ENCODE measurements around the gene SLC13A1. TPM values are rescaled to one million over a fixed set of nuclear protein-coding genes. Genes with fewer than 3 reads are reported as not detected.

Gene SLC13A1
- total RNA-seq, 1 experiment from 2014 or later, result not detected

GRCh38 chr7:123193235-123193634 is 6.5 kb downstream of the SLC13A1 start:
- BruUV-seq (replicated peaks), result no TSS peak
- CTCF ChIA-PET, result interaction anchor here (0.6 to 0.7 kb wide), 3 partner anchors 21 to 183 kb away, joined by 3 to 4 read pairs (median 3); no protein-coding TSS in a partner anchor
- intact Hi-C loops (cut with micrococcal nuclease), result no loop called here

GRCh38 chr7:123191132-123191531 is 8.6 kb downstream of the SLC13A1 start:
- peak; percentile 65 for DNase-seq (ENCODE audit: unreplicated experiment)
- H3K36me3 Mint-ChIP-seq (ENCODE audit: insufficient read depth, unreplicated experiment), result no peaks in the 10 kb centered on the region
- H3K27me3 Mint-ChIP-seq (ENCODE audit: insufficient read depth, unreplicated experiment), result peaks cover 18% of the 10 kb centered on the region
- BruUV-seq (replicated peaks), result no TSS peak
- no peak overlapping the region for H3K27ac Mint-ChIP-seq (ENCODE audit: low read depth, unreplicated experiment)
- no peaks in the 10 kb centered on the region for H3K4me1 Mint-ChIP-seq (ENCODE audit: insufficient read depth, unreplicated experiment)
- intact Hi-C loops (cut with micrococcal nuclease), result no loop called here
- no peak for TF ChIP-seq CTCF (IDR thresholded peaks at IDR 0.05; ENCODE audit: unreplicated experiment)
- POLR2A ChIA-PET, result no interaction called here
- CTCF ChIA-PET, result interaction anchor here (0.7 to 0.9 kb wide), 2 partner anchors 32 to 176 kb away, joined by 3 read pairs; no protein-coding TSS in a partner anchor
- H3K9me3 Mint-ChIP-seq (ENCODE audit: unreplicated experiment), result no peaks in the 10 kb centered on the region
- H3K4me3 Mint-ChIP-seq (ENCODE audit: unreplicated experiment), result no peak overlapping the region

More at GRCh38 chr7:123193235-123193634, 6.5 kb downstream of the SLC13A1 start:
- Mint-ChIP-seq H3K9me3 (ENCODE audit: unreplicated experiment) (no peaks in the 10 kb centered on the region), H3K36me3 (ENCODE audit: insufficient read depth, unreplicated experiment) (no peaks in the 10 kb centered on the region), H3K4me3 (ENCODE audit: unreplicated experiment) (no peak overlapping the region), H3K27me3 (ENCODE audit: insufficient read depth, unreplicated experiment) (peaks cover 18% of the 10 kb centered on the region), H3K27ac (ENCODE audit: low read depth, unreplicated experiment) (no peak overlapping the region), H3K4me1 (ENCODE audit: insufficient read depth, unreplicated experiment) (no peaks in the 10 kb centered on the region)
- TF ChIP-seq CTCF (IDR thresholded peaks at IDR 0.05; ENCODE audit: unreplicated experiment), result no peak
- POLR2A ChIA-PET, result interaction anchor here (0.6 kb wide), 1 partner anchor 1868 kb away, joined by 3 read pairs; no protein-coding TSS in a partner anchor
- DNase-seq (ENCODE audit: unreplicated experiment), result no peak

GRCh38 chr7:123190109-123190831 is 9.5 kb downstream of the SLC13A1 start:
- TF ChIP-seq CTCF (IDR thresholded peaks at IDR 0.05; ENCODE audit: unreplicated experiment), result no peak
- intact Hi-C loops (cut with micrococcal nuclease), result no loop called here
- no peak overlapping the region for H3K4me3 Mint-ChIP-seq (ENCODE audit: unreplicated experiment)
- no peaks in the 10 kb centered on the region for H3K4me1 Mint-ChIP-seq (ENCODE audit: insufficient read depth, unreplicated experiment)
- DNase-seq (ENCODE audit: unreplicated experiment), result no peak
- no peak overlapping the region for H3K27ac Mint-ChIP-seq (ENCODE audit: low read depth, unreplicated experiment)
- H3K27me3 Mint-ChIP-seq (ENCODE audit: insufficient read depth, unreplicated experiment), result peaks cover 18% of the 10 kb centered on the region
- CTCF ChIA-PET, result interaction anchor here (0.9 kb wide), 1 partner anchor 177 kb away, joined by 3 read pairs; no protein-coding TSS in a partner anchor
- H3K36me3 Mint-ChIP-seq (ENCODE audit: insufficient read depth, unreplicated experiment), result no peaks in the 10 kb centered on the region
- BruUV-seq (replicated peaks), result no TSS peak
- POLR2A ChIA-PET, result no interaction called here
- H3K9me3 Mint-ChIP-seq (ENCODE audit: unreplicated experiment), result no peaks in the 10 kb centered on the region

- no peak for DNase-seq (ENCODE audit: unreplicated experiment)
- Mint-ChIP-seq H3K27me3 (ENCODE audit: insufficient read depth, unreplicated experiment) (no peaks in the 10 kb centered on the region), H3K36me3 (ENCODE audit: insufficient read depth, unreplicated experiment) (no peaks in the 10 kb centered on the region), H3K27ac (ENCODE audit: low read depth, unreplicated experiment) (no peak overlapping the region), H3K4me3 (ENCODE audit: unreplicated experiment) (no peak overlapping the region), H3K4me1 (ENCODE audit: insufficient read depth, unreplicated experiment) (no peaks in the 10 kb centered on the region), H3K9me3 (ENCODE audit: unreplicated experiment) (no peaks in the 10 kb centered on the region)
- TF ChIP-seq CTCF (IDR thresholded peaks at IDR 0.05; ENCODE audit: unreplicated experiment), result no peak
- intact Hi-C loops (cut with micrococcal nuclease), result no loop called here
- BruUV-seq (replicated peaks), result no TSS peak
- ChIA-PET CTCF (interaction anchor here (0.7 kb wide), 1 partner anchor 9 kb away, joined by 4 read pairs; no protein-coding TSS in a partner anchor), POLR2A (no interaction called here)
These were observed 14.0 kb downstream of the SLC13A1 start for GRCh38 chr7:123185756-123186155.

Measured in MCF 10A (cell line).